Dermis blood vessel endothelial cell (primary cell): ENCODE measurements around the gene LRIT2. TPM values are rescaled to one million over a fixed set of nuclear protein-coding genes. Genes with fewer than 3 reads are reported as not detected.

Source experiments
- DNase-seq: peaks from one replicate; pipeline ENCODE4 v3.0.0; 2010
- total RNA-seq: library from RNA; depleted of rRNA; stranded (reverse); fragments of >200 nt; gene quantifications from 2 replicates; pipeline ENCODE4 v1.2.3, GENCODE V29; 2014

The LRIT2 gene, protein sequence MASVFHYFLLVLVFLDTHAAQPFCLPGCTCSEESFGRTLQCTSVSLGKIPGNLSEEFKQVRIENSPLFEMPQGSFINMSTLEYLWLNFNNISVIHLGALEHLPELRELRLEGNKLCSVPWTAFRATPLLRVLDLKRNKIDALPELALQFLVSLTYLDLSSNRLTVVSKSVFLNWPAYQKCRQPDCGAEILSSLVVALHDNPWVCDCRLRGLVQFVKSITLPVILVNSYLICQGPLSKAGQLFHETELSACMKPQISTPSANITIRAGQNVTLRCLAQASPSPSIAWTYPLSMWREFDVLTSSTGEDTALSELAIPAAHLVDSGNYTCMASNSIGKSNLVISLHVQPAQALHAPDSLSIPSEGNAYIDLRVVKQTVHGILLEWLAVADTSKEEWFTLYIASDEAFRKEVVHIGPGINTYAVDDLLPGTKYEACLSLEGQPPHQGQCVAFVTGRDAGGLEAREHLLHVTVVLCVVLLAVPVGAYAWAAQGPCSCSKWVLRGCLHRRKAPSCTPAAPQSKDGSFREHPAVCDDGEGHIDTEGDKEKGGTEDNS
- not detected in 2 replicates for total RNA-seq

DNA sequence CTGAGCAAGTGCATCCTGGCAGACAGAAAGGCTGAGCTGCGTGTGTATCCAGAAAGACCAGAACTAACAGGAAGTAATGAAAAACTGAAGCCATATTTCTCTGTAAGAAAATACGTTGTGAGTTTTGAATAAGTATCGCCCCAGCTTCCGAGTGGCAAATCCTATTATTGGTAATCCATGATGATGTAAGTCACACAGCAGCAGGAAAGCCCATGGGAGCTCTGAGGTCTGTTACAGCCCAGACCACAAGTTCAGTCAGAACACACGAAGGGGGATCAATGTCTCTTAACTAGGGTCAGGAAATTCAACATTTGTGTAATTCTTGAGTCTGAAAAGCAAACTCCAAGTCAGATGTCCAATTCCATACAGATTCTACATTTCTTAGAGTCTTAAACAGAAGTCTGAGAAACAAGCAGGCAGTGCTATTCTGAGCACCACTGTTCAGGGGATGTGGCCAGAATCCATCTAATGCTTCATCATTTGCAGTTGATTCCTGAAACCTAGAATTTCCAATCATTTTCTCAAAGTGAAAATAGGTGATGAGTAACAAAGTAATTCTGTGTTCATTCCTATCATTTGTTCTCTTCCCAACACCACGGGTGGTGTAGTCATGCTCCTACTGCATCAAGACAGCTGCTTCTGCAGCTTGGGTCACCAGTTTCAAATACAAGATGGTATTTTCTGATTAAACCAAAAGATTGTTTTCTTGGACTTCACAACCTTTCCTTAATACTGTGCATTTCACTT, at the start of gene LRIT2:
Gene LRIT2, minus strand, starts transcription at position 118 of the 747 bp plus-strand sequence. Its CDS starts 24 bp downstream, at position 94.
- no peak for DNase-seq

DNA sequence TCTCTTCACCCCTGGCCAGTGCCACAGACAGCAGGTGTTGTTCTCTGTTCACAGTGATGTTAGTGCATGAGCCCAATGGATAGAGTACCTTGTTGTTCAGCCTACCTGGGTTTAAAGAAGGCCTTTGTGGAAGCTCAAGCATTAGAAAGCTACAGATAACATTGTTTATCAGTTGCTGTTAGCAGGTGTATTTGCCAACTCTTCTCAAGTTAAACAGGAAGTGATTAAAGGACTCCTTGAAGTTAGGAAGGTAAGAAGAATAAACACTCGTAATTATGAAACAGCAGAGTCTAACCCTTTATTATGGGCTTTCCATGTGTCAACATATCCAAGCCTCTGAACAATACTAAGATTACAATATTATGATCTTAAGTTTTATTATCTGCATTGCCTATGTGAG, 45.4 kb upstream of the LRIT2 start:
- no peak for DNase-seq

DNA sequence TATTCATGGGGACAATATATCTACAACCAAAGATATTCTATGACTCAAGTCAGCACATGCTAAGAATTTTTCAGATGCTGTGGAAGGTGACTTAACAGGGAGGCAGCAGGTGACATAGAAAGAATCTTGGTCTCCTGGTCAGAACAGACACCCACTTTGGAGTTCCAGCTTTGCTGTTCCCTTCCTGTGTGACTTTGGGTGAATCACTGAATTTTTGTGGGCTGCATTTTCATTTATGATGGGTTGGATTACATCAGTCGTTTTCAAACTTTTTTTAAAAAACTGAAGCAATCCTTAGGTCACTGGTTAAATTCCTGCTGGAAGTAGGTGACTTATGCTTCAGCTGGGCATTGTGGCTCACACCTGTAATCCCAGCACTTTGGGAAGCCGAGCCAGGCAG, 44.4 kb upstream of the LRIT2 start:
- DNase-seq = no peak

DNA sequence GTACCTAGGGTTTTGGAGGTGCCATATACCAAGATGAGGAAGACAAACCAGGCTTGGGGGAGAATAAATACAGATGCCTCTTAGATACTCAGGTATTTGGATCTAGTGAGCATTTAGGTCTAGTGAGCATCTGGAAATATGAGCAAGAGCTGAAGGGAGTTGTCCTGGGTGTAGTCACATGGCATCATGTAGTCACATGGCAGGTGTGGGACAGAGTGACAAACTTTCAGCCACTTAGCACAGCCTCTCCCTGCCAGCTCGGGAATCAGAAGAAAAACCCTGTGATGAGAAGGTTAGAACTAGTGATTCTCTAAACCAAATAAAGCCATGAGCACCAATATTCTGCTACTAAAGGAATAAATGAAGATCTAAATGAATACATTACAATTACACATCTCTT, 43.8 kb upstream of the LRIT2 start:
- no peak for DNase-seq

DNA sequence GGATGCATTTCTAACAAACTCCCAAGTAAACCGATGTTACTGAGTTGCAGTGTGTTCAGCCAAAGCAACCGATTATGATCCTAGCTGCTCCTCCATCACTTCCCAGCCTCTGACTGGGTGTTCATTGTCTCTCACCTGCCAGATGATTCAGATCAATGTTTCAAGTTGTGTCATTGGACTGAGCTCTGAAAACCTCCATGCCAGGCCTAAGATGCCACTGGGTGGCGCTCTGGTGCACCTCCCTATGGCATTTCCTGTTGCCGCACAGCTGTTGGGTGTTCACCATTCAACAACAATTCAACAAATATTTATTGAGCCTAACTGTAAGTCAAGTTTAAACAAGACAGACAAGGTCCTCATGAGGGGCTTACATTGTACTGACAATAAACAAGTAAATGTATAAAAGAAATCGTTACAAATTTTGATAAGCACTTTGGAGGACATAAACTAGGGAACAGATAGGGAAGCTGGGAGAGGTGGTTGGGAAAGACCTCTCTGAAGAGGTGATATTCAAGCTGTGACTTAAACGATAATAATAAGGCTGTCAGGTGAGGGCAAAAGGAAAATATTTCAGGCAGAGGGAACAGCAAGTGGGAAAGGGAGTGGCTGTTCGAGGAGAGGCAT, 42.3 kb upstream of the LRIT2 start:
- peak; percentile 82 for DNase-seq

DNA sequence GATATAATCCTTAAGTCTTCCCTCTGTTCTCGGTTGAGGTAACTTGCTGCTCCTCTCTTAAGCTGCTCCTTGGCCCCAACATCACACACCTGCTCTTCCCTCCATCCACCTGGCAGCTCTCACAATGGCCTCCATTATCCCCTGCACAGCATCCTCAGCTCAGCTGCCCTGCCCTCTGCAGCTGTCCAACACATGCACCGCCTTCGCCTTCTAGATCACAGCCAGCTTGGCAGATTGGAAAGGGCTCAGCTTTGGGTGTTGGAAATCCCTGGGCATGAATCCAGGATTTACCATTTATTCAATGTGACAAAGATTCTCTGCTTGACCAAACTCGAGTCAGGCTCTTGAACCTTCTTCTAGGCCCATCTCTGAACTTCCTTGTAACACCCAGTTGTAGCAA, 40.1 kb upstream of the LRIT2 start:
- DNase-seq = no peak

DNA sequence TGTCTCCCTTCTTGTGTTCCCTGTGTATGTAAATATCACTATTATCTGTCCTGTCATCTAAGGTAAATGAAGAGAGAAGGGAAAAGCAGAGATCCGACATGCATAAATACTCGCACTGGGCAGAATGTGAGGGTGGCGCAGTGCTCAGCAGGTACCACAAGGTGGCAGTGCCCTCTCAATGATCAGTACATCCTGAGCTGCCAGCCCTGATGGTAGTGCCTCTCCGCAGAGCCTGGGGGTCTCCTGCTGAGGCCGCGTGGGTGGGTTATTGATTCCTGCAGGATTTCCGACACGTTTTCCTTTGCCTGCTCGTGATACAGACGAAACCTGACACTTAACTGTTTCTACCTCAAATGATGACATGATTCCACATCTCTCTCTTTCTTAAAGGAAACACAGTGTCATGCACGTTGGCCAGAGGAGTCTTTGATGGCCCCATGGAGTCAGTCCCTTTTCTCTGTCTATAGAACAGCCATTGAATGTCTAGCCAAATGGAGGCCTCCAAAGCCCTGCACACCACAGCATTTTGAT, 39.3 kb upstream of the LRIT2 start:
- peak; percentile 81 for DNase-seq

DNA sequence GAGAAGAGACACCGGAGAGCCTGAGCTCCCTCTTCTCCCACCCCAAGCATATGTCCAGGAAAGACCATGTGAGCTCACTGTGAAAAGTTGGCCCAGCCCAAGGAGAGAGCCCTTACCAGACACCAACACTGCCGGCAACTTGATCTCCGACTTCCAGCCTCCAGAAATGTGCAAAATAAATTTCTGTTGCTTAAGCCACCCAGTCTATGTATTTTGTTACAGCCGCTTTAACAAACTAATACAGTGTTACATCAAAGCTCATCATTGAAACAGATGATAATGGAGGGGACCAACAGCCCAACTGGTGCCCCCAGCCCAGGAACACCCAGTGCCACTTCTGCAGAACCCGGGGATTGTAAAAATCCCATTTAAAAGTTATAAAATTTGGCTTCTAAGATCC, 38.4 kb upstream of the LRIT2 start:
- DNase-seq = no peak

DNA sequence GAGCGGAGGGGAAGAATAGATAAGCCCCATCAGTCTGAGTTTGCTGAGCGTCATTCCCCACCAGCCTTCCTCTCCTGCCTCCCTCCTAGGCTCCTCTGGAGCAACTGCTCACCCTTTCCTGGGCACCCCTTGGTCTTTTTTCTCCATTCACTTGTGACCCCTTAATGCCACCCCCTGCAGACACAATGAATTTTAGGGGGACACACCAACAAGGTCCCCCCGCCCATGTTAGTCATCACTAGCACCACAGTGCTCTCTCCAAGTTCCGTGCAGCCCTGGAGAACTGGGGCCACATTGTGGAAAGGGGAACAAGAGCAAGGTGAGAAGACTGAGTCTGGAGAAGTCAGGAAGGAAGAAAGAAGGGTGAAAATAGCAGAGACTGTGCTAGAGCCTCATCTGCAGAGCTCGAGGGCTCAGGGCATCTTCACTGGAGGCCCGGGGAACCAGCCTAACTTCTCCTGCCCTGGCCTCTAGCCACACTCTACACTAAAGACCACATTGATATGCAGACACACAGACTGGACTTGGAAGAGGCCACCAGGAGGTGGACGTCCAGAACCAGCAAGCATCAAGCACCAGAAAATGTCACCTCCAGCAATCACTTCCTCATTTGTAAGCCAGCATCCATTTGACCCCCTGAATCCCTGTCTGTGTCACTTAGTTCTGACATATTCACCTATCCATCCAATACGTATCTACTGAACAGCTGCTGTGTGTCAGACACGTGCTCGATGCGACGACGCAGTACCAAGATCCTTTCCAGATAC, 37.0 kb upstream of the LRIT2 start:
- DNase-seq = no peak

DNA sequence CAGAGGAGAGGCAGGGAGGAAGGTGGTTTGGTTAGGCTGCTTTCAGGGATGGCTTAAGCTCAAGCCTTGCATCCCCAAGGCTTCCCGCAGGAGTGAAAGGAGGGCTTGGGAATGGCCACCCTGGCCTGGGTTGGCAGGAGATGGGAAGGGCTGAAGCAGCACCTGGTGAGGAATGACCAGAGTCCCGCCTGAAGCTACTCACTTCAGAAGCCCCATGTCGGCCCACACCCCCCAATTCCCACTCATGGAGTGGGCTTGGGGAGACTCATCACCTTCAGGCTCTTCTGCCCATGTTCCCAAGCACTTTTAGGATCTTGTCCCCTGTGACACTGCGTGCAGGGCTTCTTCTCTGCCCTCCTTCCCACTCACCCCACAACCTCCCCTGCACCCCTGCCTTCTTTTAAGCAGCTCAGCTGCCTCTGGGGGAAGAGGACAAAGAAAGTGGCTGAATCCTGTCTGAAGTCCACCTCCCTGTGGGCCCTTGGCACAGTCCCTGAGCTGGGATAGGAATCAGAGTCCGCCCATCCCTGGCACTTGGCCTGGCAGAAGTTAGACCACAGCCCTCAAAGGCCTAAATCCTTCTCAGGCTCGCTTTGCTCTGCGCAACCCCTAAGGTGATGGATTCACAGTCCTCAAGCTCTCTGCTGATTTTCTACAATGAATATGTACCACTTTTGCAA, 36.0 kb upstream of the LRIT2 start:
- DNase-seq = no peak

DNA sequence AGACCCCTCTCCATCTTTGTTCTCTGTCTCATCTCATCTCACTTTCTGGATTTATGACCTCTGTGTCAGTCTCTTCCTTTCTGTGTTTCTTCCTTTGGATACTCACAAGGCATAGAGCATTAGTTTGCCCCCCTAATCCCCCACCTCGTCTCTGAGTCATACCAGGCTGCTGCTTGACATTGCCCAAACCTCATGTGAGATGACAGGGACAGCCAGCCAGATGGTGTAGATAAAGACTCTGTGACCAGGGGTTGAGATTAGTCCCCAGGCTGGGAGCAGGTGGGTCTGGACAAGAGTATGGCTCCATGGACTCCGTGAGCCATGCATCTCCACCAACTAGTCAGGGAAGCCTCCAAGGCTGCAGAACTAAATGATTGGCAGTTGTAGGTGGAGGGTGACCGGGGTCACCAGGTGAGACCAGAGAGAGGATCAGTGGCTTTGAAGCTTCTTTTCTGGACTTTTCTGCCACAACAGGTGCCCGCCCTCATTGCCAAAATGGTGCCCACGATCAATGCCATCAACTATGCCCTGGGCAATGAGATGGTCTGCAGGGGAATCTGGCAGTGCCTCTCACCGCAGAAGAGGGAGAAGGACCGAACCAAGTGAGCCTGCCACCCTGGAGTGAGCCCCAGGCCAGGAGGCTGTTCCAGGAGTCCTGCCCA, 32.8 kb upstream of the LRIT2 start:
- DNase-seq = no peak

DNA sequence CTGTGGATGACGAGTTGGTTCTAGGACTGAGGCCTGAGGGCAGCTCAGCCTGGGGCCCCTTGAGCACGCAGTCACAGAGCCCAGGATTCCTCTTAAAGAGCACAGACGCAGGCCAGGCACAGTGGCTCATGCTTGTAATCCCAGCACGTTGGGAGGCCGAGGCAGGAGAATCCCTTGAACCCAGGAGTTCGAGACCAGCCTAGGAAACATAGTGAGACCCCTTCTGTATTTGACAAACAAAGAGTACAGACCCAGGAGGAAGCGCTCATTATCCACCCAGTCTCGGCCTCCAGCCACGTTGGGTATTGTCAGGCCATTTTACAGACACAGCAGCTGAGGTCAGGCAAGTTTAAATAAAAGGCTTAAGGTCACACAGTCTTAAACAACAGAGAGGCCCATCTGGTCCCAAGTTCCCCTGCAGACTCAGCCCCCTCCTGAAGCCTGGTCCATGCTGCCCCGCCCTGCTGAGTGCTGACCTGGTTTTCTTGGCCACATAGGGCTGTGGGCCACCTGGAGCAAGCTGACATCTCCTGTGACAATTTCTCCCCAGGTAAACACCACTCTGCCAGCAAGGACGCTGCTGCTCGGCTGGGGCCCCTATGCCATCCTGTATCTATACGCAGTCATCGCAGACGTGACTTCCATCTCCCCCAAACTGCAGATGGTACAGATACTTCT, 32.1 kb upstream of the LRIT2 start:
- no peak for DNase-seq

DNA sequence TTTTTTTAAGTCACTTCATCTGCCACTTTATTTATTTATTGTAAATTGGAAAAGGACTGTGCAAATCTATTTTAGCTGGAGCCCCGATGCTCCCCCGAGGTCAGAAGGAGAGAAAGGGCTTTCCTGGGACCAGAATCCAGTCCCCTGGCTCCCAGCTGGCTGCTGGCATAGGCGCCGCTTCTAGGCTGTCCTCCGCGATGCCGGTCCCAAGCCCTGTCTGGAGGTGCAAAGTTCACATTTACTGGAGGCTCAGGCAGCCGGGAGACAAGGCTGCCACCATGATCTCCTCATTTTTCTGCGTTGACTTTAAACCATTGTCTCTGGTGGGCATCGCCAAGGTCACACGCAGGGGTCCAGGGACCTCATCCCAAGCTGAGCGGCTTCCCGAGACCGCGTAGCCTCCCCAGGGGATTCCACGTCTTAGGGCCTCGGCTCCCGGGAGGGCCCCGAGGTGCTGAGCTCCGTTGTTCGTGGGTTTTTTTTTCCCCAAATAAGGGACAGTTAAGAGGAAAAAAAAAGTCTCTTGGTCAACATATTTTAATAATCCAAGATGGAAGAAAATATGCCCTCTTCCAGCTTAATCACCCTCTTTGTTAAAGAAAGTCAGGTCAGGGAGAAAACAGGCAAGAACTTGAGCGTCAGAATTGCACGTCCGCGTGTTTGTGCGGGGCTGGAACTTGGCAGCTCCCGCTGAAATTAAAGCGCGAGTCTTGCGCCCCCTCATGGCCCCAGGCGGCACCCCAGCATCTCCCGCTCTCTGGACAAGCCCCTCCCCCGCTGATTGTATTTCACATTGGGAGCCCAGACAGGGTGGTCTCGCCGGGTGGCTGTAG, 31.4 kb upstream of the LRIT2 start:
- DNase-seq = peak; percentile 69

DNA sequence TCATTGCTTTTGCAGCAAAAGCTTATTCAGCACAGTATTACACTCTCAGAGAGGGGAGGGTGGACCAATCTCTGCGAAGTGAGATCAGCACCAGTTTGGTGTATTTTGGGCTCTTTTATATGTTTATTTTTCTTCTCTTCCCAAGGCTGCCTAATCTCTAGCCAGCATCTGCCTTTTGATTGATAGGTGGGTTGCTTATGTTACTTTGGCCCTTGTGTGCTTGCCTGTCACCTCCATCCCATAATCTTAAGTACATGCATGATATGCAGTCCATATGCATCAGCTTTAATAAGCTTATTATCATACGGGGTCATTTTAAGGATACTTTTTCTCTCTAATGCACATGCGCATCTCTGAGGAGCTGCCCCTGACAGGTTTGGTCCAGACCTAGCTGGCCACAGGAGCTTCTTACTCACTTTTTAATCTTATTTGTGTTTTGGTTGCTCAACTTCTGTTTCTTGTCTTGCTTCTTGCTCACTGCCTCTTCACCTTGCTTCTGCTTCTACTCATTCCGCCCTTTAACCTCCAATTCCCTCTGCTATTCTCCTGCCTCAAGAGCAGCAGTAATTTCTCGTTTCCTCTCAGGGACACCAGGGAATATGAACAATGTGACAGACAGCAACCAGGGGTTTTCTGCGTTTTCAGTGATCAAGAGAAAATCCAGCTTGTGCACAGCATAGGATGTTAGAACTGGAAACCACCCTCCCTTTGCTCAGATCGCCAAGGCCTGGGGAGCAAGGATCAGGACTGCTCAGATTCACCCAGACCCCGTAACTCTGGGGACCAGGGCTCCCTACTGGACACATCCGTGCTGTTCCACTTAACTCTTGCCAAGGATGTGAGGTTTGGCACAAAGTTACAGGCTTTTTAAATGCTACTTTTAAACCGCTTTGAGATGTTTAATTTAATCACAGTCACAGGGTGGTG, 29.5 kb upstream of the LRIT2 start:
- no peak for DNase-seq

DNA sequence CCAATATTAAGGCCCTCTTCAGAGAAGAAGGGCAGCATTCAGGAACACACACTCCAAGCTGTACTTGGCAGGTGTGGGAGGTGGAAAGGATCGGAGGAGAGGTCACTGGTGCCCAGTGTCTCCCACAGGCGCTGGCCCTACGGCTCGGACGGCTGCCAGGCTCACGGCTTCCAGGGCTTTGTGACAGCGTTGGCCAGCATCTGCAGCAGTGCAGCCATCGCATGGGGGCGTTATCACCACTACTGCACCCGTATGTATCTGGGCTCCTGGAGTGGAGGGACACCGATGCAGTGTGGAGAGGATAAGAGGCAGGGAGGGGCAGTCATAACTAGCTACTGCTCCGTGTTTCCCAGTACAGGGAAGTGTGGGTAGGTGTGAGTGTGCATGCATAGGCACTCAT, 23.4 kb upstream of the LRIT2 start:
- no peak for DNase-seq

DNA sequence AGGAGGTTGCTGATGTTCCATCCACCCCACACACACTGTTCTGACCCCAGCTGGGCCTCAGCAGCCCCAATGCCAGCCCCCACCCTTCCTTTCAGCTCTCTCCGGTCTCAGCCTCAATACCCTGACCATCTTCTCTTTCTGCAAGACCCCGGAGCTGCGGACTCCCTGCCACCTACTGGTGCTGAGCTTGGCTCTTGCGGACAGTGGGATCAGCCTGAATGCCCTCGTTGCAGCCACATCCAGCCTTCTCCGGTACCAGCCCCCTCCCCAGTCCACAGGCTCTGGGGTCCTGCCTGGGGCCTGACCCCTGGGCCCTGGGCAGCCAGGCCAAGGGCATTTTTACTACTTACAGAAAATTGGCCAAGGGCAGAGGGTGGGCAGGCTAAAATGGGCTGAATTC, 22.2 kb upstream of the LRIT2 start:
- DNase-seq = no peak

DNA sequence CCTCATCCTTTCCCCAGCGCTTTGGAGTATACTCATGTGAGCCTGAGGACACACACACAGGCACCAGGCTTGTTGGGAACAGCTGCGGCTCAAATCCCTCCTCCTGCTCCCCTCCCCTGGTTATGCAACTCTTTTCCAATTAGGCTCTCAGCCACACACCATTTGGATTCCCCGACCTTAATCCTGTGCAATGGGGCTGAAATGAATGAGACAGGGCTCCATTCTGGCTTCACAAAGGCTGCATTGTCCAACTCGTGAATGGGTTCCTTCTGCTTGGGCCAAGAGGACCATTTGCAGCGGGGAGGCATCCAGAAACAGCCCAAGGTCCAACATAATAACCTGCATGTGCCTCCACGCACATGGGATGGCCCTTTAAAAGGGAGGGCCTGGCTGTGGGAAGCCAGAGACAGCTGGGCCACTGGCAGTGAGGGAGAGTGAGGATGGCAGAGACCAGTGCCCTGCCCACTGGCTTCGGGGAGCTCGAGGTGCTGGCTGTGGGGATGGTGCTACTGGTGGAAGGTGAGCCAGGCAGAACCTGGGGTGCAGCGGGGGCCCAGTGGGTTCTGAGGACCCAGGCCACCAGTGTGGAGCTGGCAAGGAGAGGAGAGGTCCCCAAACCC, 19.4 kb upstream of the LRIT2 start, which contains the start of gene RGR:
Gene RGR, plus strand, starts transcription at position 403 of the 620 bp plus-strand sequence. Its CDS starts 38 bp downstream, at position 441.
- DNase-seq = no peak

DNA sequence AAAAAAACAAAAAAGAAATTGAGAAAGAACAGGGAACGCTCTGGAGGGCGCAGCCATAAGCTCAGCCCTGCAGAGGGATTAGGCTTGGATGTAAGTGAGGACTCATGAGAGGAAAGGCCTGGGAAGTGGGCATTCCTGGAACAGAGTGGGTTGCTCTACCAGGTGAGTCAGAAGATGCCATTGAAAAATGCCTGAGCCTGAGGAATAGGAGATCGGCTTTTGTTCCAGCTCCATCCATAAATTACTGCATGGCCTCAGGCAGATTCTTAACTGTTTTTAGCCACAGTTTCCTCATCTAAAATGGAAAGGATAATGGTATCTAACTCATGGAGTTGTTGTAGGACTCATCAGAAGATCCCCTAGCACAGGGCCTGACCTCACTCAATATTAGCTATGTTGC, 18.4 kb upstream of the LRIT2 start:
- no peak for DNase-seq
